Daoy (cell line): ENCODE data around the gene LILRB3. TPM values are rescaled to one million over a fixed set of nuclear protein-coding genes. Genes with fewer than 3 reads are reported as not detected.
"Not testable (repeated sequence)": the region's sequence is repeated elsewhere in the genome, so short reads cannot be mapped to it uniquely, and the experiment has no call there.

ENCODE experiments used
- DNase-seq: peaks from one replicate; pipeline ENCODE4 v3.0.0-alpha.2; 2015; ENCODE audit warnings: low read depth
- total RNA-seq: library from RNA; depleted of rRNA; stranded (reverse); fragments of >200 nt; shearing (Covaris generic); gene quantifications from 2 replicates; pipeline ENCODE4 v1.2.3, GENCODE V29; 2014

The LILRB3 gene
- total RNA-seq, 1 experiment from 2014 or later: not detected

DNA sequence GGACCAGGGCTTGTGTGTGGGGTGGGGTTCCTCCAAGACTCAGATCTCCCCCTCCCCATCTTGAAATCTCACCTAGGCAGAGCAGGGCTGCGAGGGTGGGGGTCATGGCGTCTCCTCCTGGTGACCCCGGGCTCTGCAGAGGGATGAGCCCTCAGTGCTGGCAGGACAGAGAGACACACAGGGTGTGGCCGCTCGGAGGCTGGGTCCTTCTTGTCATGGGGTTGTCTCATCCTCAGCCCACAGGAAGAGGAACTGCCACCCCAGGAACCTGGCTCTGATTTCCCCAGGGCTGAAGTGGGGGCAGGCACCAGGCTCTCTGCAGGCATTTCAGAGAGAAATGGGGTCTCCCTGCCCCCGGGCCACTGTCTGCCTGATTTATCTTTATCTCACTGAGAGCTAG is 19.8 kb upstream of the LILRB3 start, which contains the start of gene LILRA6:
LILRA6 (minus strand) TSS at position 145 of the 400 bp plus-strand sequence.
- not testable (repeated sequence) for DNase-seq

DNA sequence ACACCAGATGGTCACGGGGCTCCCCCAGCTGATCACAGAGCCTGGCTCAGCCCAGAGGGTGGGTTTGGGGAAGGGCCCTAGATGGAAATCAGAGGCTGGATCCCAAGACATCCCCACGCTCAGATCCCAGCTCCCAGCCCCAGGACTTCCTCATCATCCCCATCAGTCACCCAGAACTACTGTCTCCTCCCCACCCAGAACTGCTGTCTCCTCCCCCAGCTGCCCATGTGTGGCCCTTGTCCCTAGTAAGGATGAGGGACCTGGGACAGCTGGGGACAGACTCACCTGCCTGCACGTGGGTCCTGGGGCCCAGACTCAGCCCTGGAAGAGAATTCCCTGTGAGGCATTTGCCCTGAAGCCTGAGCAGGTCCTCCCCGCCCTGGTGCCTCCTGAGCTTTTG is 19.4 kb upstream of the LILRB3 start:
- DNase-seq: not testable (repeated sequence)

DNA sequence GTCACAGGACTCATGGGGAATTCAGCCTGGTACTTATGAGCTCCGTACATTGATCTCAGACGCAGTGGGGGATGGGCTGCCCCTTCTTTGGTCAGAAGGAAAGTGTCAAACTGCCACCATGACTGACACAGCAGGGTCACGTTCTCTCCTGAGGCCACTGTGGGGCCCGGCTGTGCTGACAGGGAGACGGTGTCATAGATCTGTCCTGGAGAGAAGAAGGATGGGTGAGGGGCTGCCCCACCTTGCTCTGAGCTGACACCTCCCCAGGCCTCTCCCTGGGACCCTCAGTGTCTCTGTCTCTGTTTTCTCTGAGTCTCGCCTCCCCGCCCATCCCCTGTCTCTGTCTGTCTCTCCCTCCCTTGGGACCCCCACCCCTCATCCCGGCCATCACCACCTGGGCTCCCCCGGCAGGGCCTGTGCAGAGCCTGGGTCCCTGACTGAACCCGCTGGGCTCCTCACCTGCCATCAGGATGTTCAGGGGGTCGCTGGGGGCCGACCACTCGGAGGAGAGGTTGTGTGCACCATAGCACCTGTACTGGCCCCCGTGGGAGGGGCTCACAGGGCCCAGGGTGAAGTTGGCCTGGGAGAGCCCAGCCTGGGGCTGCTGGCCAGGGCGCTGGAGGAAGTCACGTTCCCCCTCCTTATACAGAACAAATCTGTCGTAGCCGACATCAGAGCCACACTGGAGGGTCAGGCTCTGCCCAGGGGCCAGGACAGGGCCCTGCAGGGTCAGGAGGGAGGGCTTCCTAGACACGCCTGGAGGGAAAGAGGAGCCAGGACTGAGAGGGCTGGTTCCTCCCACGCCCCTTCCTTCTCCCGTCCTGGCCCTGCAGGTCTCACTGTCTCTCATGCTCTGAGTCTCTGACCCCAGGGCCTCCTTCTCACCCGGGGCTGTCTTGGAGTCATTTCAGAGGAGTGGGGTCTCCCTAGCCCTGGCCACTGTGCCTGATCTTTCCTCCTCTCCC is 17.8 kb upstream of the LILRB3 start:
- not testable (repeated sequence) for DNase-seq

DNA sequence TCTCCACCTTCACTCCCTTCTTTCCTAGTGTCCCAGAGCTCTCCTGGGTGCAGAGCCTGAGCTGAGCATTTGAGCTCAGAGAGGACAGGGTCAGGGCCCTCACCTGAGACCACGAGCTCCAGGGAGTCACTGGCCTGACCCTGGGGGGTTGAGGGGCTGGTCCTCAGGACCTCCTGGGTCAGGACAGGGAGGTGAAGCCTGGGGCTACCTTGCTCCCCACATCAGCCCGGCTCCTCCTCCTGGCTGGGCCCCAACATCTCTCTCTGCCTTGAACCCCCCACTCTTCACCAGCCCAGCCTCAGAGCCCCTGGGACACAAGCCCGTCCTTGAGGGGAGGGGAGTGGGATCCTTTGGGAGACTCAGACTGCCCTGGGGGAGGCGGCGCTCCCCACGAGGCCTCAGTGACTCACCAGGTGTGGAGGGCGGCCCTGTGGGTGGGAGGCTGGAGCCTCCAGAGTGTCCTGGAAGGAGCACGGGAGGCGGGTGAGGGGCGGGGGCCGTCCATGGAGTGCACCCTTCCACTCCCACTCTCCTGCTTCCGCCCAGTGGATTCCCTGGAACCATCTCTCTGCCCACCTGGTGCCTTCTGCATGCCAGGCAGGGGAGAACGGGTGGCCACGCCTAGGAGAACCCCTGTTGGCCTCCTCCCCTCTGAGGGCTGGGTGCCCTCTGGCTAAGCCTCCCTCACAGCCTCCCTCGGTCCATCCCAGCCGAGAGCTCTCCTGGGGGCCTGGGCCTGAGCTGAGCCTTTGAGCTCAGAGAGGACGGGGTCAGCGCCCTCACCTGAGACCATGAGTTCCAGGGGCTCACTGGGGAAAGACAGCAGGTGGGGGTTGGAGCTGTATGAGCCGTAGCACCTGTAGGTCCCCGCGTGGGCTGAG is 16.9 kb upstream of the LILRB3 start:
- not testable (repeated sequence) for DNase-seq

DNA sequence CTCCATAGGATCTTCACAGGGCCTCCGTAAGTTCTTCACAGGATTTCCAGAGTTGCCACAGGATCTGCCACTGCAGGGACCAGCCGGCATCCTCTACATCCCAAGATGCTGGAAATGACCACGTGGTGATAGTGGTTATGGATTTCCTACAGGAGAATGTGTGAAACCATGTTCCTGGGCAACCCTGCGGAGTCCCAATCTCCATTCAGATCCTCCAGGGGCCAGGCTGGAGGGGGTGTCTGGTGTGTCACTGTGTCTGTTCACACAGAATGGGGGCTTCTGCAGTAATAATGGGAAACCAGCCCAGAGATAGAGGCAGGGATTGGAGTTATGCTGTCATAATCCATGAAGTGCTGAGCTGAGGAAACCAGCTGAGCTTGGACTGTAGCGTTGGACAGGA is 11.1 kb upstream of the LILRB3 start:
- DNase-seq: no peak

DNA sequence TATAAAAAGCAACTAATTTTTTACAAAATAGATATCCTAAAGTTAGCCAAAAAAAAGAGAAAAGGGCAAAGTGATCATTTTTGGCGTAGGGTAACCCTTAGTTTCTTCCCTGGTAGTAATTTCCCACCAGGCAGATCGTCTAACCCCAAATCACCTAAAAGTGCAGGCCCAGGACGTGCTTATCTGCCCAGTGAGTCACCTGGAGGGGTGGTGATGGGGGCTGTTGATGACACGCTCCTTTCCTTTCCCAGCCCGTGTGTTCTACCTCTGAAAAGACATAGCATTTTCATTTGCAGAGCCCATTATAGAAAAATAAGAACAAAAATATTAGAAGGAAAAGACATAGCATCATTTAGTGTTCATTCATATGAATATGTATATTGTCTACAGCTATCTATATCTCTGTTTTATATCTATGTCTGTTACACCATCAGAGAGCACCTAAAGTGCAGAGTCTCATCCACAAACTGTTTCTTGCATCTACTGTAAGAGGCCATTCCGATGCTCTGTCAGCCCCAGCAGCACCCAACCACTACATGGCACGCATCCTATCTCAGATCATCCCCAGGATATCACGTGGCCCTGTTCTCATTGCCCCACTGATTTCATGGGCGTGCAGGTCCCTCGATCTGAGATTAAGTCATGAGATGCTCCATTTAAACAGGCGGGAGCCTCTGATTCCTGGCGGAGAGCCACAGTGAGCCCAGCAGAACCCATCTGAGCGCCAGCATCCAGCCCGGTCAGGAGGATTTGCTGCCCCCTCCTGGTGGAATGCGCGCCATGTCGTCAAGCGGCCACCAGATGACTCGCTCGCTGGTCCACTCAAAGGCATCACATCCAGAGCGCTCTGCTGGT is 8.5 kb upstream of the LILRB3 start:
- peak; percentile 85 for DNase-seq

DNA sequence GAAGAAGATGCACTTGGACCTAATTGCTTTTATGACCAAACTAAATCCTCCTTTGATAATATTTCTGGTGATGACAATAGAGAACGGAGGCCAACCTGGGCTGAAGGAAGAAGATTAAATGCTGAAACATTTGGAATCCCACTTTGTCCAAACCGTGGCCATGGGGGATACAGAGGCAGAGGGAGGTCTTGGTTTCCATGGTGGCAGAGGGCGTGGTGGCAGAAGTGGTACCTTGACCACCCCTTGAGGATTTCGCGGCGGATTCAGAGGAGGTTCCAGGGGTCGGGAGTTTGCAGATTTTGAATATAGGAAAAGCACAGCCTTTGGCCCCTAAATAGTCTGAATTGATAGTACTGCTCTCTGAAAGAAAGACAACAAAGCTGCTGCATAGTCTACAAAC is 7.2 kb upstream of the LILRB3 start:
- no peak for DNase-seq

DNA sequence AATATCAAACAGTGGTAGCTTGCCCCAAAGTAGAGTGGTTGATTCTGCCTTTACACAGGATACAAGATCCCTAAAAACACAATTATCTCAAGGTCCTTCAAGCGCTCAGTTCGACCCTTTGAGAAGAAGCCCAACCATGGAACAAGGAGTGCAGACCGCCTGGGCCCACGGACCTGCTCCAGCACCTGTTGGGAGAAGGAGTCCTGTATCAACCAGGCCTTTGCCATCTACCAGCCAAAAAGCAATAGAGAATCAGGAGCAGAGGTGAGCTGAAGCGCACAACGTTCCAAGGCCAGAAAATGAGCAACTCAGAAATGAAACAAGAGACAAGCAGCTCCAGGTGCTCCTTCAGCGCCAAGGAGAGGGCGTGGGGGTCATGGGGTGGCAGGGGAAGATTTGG is 6.3 kb upstream of the LILRB3 start:
- no peak for DNase-seq

DNA sequence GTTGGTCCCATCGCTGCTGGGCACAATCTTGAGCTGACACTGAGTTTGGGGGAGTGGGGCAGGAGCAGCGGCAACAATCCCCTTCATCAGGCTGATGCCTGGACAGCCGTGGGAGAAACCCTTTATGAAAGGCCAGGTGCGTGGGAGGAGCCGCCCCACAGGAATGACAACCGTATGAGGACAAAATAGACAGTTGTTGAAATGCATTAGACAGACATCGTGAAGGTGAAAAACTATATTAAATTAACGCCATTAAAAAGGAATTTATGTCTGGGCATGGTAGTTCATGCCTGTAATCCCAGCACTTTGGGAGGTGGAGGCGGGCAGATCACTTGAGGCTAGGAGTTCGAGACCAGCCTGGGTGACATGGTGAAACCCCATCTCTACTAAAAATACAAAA is 1.8 kb upstream of the LILRB3 start:
- DNase-seq: not testable (repeated sequence)

DNA sequence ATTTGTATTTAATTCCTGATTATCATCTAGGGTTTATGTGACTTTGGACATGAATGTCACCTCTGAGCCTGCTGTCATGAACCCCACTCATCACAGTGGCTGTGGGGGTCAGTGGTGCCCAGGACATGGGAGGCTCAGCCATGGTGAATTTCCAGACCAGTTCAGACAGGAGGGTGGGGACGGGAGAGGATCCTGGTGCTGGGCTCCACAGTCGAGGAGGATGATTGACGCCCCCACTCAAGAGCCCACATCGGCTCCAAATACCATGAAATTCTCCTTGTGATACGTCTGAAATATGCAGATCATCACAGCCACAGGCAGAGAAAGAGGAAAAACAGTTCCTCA is 1.1 kb upstream of the LILRB3 start:
- not testable (repeated sequence) for DNase-seq

DNA sequence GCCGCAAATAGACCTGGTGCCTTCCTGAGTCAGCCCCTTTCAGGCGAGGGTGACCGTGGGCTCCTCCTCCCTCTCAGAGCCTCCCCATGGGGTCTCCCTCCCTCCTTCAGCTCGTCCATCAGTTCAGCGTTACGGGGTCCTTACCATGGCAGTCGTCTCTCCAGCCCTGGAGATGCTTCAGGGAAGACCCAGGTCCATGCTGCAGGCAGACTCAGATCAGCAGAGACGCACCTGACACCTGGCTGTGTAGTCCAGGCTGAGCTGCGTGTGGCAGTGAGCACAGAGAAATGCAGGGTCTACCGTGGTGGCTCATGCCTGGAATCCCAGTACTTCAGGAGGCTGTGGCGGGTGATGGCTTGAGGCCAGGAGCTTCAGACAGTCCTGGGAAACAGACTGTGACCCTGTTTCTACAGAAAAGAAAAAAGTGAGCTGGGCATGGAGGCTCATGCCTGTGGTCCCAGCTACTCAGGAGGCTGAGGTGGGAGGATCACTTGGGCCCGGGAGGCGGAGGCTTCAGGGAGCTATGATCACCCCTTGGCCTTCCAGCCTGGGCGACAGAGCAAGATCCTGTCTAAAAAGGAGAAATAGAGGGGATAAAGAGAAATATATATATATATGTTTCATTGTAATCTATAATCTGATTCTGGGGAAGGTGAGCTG is 600 bp upstream of the LILRB3 start:
- not testable (repeated sequence) for DNase-seq

DNA sequence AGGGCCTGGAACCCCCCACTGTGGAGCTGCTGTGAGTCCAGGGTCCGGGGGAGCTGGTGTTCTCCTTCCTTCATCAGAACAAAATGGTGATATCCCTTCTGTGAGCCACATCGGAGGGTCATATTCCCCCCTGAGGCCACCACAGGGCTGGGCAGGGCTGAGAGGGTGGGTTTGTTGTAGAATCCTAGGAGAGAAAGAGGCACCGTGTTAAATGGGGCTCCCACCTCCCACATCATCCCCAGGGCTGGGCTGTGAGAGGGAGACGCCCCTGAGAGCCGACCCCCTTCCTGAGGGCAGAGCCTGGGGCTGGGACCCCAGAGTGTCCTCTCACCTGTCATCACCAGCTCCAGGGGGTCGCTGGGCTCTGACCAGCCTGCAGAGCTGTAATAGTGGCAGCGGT is 860 bp downstream of the LILRB3 start:
- not testable (repeated sequence) for DNase-seq

- not testable (repeated sequence) for DNase-seq
Measured at GRCh38 chr19:54219702-54220101, 3.1 kb downstream of the LILRB3 start.

GRCh38 chr19:54218960-54219661 is 3.7 kb downstream of the LILRB3 start:
- no peak for DNase-seq

GRCh38 chr19:54218259-54218658 is 4.5 kb downstream of the LILRB3 start:
- no peak for DNase-seq

DNA sequence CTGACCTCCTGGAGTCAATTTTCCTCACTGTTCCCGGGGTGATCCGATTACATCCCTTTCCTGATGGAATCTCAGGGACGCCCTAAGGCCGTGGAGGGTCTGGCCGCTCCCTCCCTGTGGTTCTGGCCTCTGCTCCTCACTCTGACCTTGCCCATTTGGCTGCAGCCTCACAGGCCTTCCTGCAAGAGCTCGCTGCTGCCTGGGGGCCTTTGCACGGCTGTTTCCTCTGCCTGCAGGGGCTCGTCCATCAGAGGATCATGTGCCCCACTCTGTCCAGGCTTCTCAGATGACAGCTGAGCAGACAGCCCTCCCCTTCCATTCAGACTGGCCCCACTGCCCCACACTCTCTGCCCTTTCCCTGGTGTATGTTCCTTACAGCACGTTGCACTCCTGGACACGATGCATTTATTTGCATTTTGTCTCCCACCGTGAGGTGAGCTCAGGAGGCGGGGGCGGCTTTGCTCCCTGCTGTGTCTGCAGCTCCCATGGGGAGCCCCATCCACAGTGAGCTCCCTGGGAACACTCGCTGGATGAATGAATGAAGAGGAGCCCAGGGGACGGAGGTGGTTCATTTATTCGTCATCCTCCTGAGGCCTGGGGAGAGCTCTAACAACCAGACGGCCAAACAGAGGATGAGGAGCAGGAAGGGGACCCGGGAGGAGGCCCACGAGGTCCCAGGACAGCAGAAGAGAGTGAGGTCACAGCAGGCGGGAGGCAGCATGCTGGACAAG is 5.1 kb downstream of the LILRB3 start:
- DNase-seq: not testable (repeated sequence)

GRCh38 chr19:54216869-54217268 is 5.9 kb downstream of the LILRB3 start:
- DNase-seq: no peak

DNA sequence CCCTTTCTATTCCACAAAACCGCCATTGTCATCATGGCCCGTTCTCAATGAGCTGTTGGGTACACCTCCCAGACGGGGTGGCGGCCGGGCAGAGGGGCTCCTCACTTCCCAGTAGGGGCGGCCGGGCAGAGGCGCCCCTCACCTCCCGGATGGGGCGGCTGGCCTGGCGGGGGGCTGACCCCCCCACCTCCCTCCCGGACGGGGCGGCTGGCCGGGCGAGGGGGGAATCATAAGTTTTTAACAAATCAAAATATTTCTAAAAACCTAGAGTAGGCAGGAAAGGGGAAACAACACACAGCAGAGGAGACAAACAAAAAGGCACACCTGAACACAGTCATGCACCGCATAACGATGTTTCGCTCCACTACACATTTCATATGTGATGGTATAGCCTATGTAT is 8.1 kb downstream of the LILRB3 start:
- not testable (repeated sequence) for DNase-seq

DNA sequence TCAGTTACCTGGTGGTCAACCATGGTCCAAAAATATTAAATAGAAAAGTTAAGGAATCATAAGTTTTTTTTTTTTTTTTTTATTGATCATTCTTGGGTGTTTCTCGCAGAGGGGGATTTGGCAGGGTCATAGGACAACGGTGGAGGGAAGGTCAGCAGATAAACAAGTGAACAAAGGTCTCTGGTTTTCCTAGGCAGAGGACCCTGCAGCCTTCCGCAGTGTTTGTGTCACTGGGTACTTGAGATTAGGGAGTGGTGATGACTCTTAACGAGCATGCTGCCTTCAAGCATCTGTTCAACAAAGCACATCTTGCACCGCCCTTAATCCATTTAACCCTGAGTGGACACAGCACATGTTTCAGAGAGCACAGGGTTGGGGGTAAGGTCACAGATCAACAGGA is 8.6 kb downstream of the LILRB3 start:
- DNase-seq: not testable (repeated sequence)

- DNase-seq: no peak
Measured at GRCh38 chr19:54211235-54211634, 11.6 kb downstream of the LILRB3 start.
